ENCODE data around the gene AK5.
A peak's percentile ranks its signal among the peaks of the same experiment; 100 is the strongest.

AK5 gene

DNA sequence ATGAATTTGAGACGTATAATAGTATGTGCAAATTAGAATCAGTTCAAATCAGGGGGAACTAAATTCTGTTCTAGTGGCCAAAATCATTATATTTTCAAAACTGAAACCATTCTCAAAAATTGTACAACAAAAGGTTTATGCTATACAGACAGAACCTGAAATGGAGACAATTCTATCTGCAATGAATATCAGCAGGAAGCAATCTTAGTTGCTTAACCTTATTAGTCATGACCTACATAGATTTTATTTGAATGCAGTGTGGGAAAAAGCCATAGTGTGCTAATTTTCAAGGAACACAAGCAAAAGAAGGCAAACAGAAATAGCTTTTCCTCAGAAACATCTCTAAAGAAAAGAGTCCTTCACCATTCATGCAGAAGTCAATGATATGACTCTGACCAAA is 6.5 kb downstream of the AK5 start:
- DNase-seq: no peak
- ATAC-seq: no peak

- no peak for DNase-seq
- ATAC-seq: no peak
These were observed 8.8 kb downstream of the AK5 start for GRCh38 chr1:77290576-77290975.

- no peak for DNase-seq
- no peak for ATAC-seq
These were observed 10.7 kb downstream of the AK5 start for GRCh38 chr1:77292551-77292950.

DNA sequence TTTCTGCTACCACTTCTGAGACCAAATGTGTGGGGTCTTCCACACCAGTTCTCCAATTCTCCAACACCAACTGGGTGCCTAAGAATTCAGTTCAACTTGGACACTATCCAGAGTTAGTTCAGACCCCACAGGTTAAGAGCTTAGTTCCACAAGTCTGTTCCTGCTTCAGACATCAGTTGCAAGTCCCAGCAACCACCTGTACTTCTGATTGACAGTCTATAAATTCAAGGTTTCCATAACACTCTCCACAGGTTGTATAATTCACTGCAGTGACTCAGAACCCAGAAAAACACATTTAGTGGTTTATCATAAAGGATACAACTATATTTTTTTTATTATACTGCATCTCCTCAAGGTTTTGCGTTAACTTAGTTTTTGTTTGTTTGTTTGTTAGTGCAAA is 18.7 kb downstream of the AK5 start:
- no peak for ATAC-seq

GRCh38 chr1:77303387-77303786 is 21.6 kb downstream of the AK5 start:
- ATAC-seq (no peak), DNase-seq (no peak)

More for the DNA sequence above, 18.7 kb downstream of the AK5 start:
- no peak for DNase-seq

DNA sequence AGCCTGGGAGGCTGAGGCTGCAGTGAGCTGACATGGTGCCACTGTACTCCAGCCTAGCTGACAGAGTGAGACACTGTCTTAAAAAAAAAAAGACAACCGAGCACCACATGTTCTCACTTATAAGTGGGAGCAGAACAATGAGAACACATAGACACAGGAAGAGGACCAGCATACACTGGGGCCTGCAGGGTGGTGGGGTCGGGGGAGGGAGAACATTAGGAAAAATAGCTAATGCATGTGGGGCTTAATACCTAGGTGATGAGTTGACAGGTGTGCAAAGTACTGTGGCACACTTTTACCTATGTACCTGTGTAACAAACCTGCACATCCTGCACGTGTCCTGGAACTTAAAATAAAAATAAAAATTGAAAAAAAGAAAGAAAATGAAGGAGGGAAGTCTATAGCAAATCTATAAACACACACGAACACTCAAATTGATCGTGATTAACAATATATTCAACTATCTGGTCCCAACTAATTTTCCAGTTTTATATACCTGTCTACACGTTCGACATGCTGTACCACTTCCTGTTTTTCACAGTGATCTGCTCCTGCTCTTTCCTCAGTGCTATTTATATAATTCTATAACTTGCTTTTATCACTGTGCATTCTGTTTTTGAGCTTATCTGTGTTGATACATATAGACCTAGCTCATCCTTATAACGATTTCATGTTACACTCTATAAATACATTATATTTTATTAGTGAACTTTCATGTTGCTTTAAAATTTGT is 27.2 kb downstream of the AK5 start:
- ATAC-seq (no peak), DNase-seq (no peak)

GRCh38 chr1:77310924-77311323 is 29.1 kb downstream of the AK5 start:
- ATAC-seq (no peak), DNase-seq (no peak)

DNA sequence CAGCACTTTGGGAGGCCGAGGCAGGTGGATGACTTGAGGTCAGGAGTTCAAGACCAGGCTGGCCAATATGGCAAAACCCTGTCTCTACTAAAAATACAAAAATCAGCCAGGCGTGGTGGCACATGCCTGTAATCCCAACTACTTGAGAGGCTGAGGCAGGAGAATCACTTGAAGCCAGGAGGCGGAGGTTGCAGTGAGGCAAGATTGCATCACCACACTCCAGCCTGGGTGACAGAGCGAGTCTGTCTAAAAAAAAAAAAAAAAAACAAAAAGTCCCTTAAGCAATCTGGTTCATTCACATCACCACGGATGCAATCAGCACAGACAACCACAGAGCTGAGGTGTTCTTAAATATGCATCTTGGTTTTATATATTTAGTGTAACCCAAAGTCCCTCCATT is 30.5 kb downstream of the AK5 start:
- ATAC-seq (peak; percentile 58), DNase-seq (peak; percentile 17)

DNA sequence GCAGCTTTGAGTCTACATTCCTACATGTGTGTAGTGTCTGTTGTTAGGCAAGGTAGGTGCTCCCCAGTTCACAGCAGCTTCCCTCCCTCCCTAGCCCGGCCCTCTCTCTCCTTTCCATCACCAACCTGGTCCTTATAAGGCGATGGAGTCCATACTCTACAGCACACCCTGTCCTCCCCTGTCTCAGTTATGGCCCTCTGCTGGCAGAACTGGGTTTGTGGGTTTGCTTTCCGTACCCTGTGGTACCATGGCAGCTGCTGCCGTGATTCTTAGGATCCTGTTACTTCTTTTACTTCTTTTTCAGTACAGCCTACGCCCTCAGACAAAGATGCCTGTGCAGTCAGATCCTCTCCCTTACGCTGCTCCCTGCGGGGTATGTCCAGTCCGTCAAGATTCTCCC is 31.7 kb downstream of the AK5 start:
- peak; percentile 82 for ATAC-seq
- peak; percentile 23 for DNase-seq

DNA sequence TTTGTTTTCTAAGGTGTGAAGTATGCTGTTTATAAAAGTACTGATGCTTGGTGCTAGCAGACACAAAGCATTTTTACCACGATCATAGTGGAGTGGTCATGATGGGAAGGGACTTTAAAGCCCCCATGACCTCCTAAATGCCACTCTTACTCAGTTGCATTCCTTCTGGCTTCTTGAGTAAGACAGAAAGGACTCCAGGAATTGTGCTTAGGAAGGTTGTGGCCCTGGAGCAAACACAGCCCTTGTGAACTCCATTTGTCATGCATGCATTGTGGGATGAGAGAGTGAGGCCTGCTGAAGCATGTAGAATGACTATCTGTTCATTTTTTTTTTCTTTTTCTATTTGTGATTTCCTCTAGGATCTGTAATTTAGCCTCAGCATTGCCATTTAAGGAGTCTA is 34.2 kb downstream of the AK5 start:
- ATAC-seq (no peak), DNase-seq (no peak)

DNA sequence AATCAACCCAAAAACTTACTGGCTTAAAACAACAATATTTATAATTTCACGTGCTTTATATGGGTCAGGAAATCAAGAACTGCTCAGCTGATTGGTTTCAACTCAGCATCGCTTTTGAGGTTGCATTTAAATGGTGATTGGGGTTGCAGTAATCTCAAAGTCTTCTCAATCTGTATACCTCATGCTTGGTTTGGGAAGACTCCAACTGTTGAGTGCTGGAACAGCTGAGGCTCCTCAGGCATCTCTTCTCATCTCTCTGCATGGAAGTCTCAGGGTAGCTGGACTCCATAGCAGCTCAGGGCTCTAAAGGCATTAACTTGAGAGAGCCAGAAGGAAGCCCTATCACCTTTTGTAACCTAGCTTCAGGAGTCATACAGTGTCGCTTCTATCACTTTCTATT is 35.1 kb downstream of the AK5 start:
- DNase-seq: no peak
- no peak for ATAC-seq

- DNase-seq (no peak), ATAC-seq (no peak)
These were observed 37.4 kb downstream of the AK5 start for GRCh38 chr1:77319036-77319705.

DNA sequence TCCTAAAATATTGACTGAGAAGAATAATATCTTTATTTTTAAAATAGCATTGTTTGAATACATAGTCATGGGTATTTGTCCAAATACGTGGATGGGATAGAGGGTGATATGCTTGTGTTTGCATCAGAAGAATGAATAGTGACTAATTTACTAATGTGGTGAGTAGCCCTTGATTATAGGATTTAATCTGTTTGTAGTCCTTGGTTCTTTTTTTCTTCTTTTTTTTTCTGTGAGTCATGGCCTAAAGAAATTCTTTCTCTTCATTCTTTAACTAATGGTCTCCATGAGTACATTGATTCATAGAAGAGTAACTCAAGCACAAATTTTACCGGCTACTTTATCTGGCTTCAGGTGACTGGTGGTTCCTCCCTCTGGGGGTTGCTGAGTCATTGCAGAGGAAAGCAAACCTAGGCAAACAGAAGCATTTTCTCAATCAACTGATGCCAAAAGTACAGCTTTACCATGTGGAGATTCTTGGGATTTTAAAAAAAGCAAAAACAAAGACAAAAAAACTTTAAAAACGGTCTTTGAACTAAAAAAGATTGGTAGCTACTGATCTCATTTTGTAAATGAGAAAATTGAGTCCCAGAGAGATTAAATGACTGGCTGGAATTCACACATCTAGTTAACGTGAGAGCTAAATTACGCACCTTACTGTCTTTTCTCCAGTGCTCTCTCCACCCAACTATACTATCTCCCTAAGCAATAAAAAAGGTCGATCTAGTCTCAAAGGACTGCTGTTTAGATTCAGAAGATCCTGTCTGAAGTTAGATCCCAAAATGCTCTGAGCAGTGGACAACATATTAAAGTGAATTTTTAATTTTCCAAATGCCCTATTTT is 40.5 kb downstream of the AK5 start:
- no peak for ATAC-seq
- no peak for DNase-seq

GRCh38 chr1:77333501-77333900 is 51.7 kb downstream of the AK5 start:
- ATAC-seq (no peak), DNase-seq (no peak)

GRCh38 chr1:77336729-77337128 is 54.9 kb downstream of the AK5 start:
- DNase-seq: no peak
- no peak for ATAC-seq

- DNase-seq (no peak), ATAC-seq (no peak)
These were observed 57.5 kb downstream of the AK5 start for GRCh38 chr1:77339326-77339725.

DNA sequence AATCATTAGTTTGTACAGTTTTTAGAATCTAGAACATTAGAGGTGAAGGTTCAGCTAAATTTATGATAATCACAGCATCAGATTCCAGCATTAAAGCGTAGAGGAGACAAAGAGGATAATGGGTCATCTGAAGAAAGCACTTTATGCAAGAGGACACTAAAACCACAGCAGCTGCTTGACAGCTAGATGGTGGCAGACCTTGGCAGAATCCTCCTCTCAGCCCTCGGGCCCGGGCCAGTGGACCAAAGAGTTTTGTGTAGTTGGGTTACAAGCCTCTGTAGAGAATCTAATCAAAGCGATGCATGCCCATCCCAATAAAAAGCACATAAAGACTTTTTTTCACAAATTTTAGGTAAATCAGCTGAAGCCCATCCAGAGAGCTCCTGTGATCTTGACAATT is 59.4 kb downstream of the AK5 start:
- ATAC-seq (no peak), DNase-seq (no peak)

DNA sequence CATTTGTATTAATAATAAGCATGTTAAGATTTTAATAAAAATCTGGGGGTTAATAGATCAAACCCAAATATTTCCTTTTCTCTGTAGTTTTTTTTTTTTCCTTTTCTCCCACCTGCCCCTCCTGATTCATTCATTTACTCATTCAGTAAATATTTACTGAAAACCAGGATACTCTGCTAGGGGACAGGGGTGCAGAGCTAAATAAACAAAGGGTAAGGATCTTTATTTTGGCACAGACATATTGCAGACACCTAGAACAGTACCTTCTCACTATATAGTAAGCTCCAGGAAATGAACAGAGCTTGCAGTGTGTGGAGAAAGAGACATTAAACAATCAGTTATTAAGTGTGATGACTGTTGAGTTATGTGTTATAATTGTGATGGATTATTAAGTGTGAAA is 60.9 kb downstream of the AK5 start:
- ATAC-seq (no peak), DNase-seq (no peak)

- peak; percentile 7 for DNase-seq
- peak; percentile 93 for ATAC-seq
These were observed 65.8 kb downstream of the AK5 start for GRCh38 chr1:77347646-77348045.

DNA sequence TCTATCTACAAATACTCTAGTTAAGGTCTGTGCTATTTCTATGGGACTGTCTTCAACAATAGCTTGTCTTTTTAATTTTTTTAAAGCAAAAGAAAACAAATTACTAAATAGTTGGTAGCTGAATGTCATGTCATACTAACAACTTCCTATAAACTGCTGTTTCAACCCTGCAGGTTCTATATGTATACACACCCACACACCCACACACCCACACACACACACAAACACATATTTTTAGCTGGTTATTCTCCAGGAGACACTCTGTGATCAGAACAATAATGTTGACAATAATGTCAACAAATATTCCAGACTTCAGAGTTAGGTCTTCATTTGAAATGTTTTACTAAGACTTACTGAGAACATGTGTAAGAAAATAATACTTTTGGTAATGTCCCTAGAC is 66.7 kb downstream of the AK5 start:
- DNase-seq: no peak
- ATAC-seq: no peak

- ATAC-seq (no peak), DNase-seq (no peak)
These were observed 67.5 kb downstream of the AK5 start for GRCh38 chr1:77349275-77349674.

- no peak for DNase-seq
- ATAC-seq: no peak
These were observed 68.4 kb downstream of the AK5 start for GRCh38 chr1:77350012-77350770.
